Measurements from ENCODE around the gene LINC01488.
A peak's percentile ranks its signal among the peaks of the same experiment; 100 is the strongest.

LINC01488 gene

GRCh38 chr11:69483170-69483569 lies 1.7 kb downstream of the LINC01488 start:
- Histone ChIP-seq H3K9ac (ENCODE audit: insufficient read length, low read depth) (peak overlapping the region; percentile 32), H3K4me3 (ENCODE audit: insufficient read length, low read depth) (no peak overlapping the region), H3K27me3 (ENCODE audit: insufficient read depth, insufficient read length) (no peaks in the 10 kb centered on the region), H3K36me3 (ENCODE audit: insufficient read depth, insufficient read length, low read length) (no peaks in the 10 kb centered on the region), H3K9me3 (ENCODE audit: insufficient read depth, low read length) (peaks cover 4% of the 10 kb centered on the region; the same call in 1 of the 2 replicates), H3K4me1 (ENCODE audit: insufficient read depth, insufficient read length) (peaks cover 28% of the 10 kb centered on the region)
- TF ChIP-seq SUZ12 (IDR thresholded peaks at IDR 0.05; ENCODE audit: extremely low read depth, insufficient read depth, insufficient read length) (no peak), YY1 (IDR thresholded peaks at IDR 0.05; ENCODE audit: insufficient read depth, insufficient read length) (no peak), ZNF274 (IDR thresholded peaks at IDR 0.05; ENCODE audit: low read depth, low read length) (no peak)
- no peak for DNase-seq (ENCODE audit: low read depth, low spot score)

GRCh38 chr11:69483691-69484426 lies 2.4 kb downstream of the LINC01488 start:
- no peak for DNase-seq (ENCODE audit: low read depth, low spot score)
- no peaks in the 10 kb centered on the region for H3K36me3 ChIP-seq (ENCODE audit: insufficient read depth, insufficient read length, low read length)
- peaks cover 4% of the 10 kb centered on the region; the same call in 1 of the 2 replicates for H3K9me3 ChIP-seq (ENCODE audit: insufficient read depth, low read length)
- H3K9ac ChIP-seq (ENCODE audit: insufficient read length, low read depth): peak overlapping the region; percentile 64
- no peaks in the 10 kb centered on the region for H3K27me3 ChIP-seq (ENCODE audit: insufficient read depth, insufficient read length)
- no peak for TF ChIP-seq ZNF274 (IDR thresholded peaks at IDR 0.05; ENCODE audit: low read depth, low read length)
- no peak for TF ChIP-seq SUZ12 (IDR thresholded peaks at IDR 0.05; ENCODE audit: extremely low read depth, insufficient read depth, insufficient read length)
- no peak for TF ChIP-seq YY1 (IDR thresholded peaks at IDR 0.05; ENCODE audit: insufficient read depth, insufficient read length)
- no peak overlapping the region for H3K4me3 ChIP-seq (ENCODE audit: insufficient read length, low read depth)
- H3K4me1 ChIP-seq (ENCODE audit: insufficient read depth, insufficient read length): peaks cover 28% of the 10 kb centered on the region

- H3K36me3 ChIP-seq (ENCODE audit: insufficient read depth, insufficient read length, low read length): no peaks in the 10 kb centered on the region
- H3K27me3 ChIP-seq (ENCODE audit: insufficient read depth, insufficient read length): no peaks in the 10 kb centered on the region
- peaks cover 4% of the 10 kb centered on the region; the same call in 1 of the 2 replicates for H3K9me3 ChIP-seq (ENCODE audit: insufficient read depth, low read length)
- H3K4me1 ChIP-seq (ENCODE audit: insufficient read depth, insufficient read length): peaks cover 33% of the 10 kb centered on the region
- TF ChIP-seq YY1 (IDR thresholded peaks at IDR 0.05; ENCODE audit: insufficient read depth, insufficient read length) (no peak), SUZ12 (IDR thresholded peaks at IDR 0.05; ENCODE audit: extremely low read depth, insufficient read depth, insufficient read length) (no peak), ZNF274 (IDR thresholded peaks at IDR 0.05; ENCODE audit: low read depth, low read length) (no peak)
- peak overlapping the region; percentile 64 for H3K9ac ChIP-seq (ENCODE audit: insufficient read length, low read depth)
- no peak for DNase-seq (ENCODE audit: low read depth, low spot score)
- H3K4me3 ChIP-seq (ENCODE audit: insufficient read length, low read depth): no peak overlapping the region
Measured at GRCh38 chr11:69484427-69485259, 3.2 kb downstream of the LINC01488 start.

- Histone ChIP-seq H3K36me3 (ENCODE audit: insufficient read depth, insufficient read length, low read length) (no peaks in the 10 kb centered on the region), H3K9ac (ENCODE audit: insufficient read length, low read depth) (peak overlapping the region; percentile 24), H3K9me3 (ENCODE audit: insufficient read depth, low read length) (peaks cover 4% of the 10 kb centered on the region; the same call in 1 of the 2 replicates), H3K27me3 (ENCODE audit: insufficient read depth, insufficient read length) (no peaks in the 10 kb centered on the region), H3K4me1 (ENCODE audit: insufficient read depth, insufficient read length) (peaks cover 34% of the 10 kb centered on the region), H3K4me3 (ENCODE audit: insufficient read length, low read depth) (no peak overlapping the region)
- DNase-seq (ENCODE audit: low read depth, low spot score): no peak
- TF ChIP-seq YY1 (IDR thresholded peaks at IDR 0.05; ENCODE audit: insufficient read depth, insufficient read length): no peak
- TF ChIP-seq ZNF274 (IDR thresholded peaks at IDR 0.05; ENCODE audit: low read depth, low read length): no peak
- no peak for TF ChIP-seq SUZ12 (IDR thresholded peaks at IDR 0.05; ENCODE audit: extremely low read depth, insufficient read depth, insufficient read length)
Measured at GRCh38 chr11:69485337-69486041, 4.0 kb downstream of the LINC01488 start.

GRCh38 chr11:69486056-69486772 lies 4.8 kb downstream of the LINC01488 start:
- Histone ChIP-seq H3K4me1 (ENCODE audit: insufficient read depth, insufficient read length) (peaks cover 32% of the 10 kb centered on the region), H3K9me3 (ENCODE audit: insufficient read depth, low read length) (peaks cover 4% of the 10 kb centered on the region; the same call in 1 of the 2 replicates), H3K27me3 (ENCODE audit: insufficient read depth, insufficient read length) (no peaks in the 10 kb centered on the region), H3K36me3 (ENCODE audit: insufficient read depth, insufficient read length, low read length) (no peaks in the 10 kb centered on the region), H3K9ac (ENCODE audit: insufficient read length, low read depth) (peak overlapping the region; percentile 1), H3K4me3 (ENCODE audit: insufficient read length, low read depth) (no peak overlapping the region)
- DNase-seq (ENCODE audit: low read depth, low spot score): no peak
- TF ChIP-seq ZNF274 (IDR thresholded peaks at IDR 0.05; ENCODE audit: low read depth, low read length) (no peak), YY1 (IDR thresholded peaks at IDR 0.05; ENCODE audit: insufficient read depth, insufficient read length) (no peak), SUZ12 (IDR thresholded peaks at IDR 0.05; ENCODE audit: extremely low read depth, insufficient read depth, insufficient read length) (no peak)

GRCh38 chr11:69486773-69487291 lies 5.4 kb downstream of the LINC01488 start:
- TF ChIP-seq YY1 (IDR thresholded peaks at IDR 0.05; ENCODE audit: insufficient read depth, insufficient read length) (no peak), ZNF274 (IDR thresholded peaks at IDR 0.05; ENCODE audit: low read depth, low read length) (no peak), SUZ12 (IDR thresholded peaks at IDR 0.05; ENCODE audit: extremely low read depth, insufficient read depth, insufficient read length) (no peak)
- Histone ChIP-seq H3K4me1 (ENCODE audit: insufficient read depth, insufficient read length) (peaks cover 32% of the 10 kb centered on the region), H3K9ac (ENCODE audit: insufficient read length, low read depth) (peak overlapping the region; percentile 1)

More at GRCh38 chr11:69486773-69487291, 5.4 kb downstream of the LINC01488 start:
- H3K27me3 ChIP-seq (ENCODE audit: insufficient read depth, insufficient read length): no peaks in the 10 kb centered on the region
- peaks cover 4% of the 10 kb centered on the region; the same call in 1 of the 2 replicates for H3K9me3 ChIP-seq (ENCODE audit: insufficient read depth, low read length)
- no peak for DNase-seq (ENCODE audit: low read depth, low spot score)
- no peak overlapping the region for H3K4me3 ChIP-seq (ENCODE audit: insufficient read length, low read depth)
- no peaks in the 10 kb centered on the region for H3K36me3 ChIP-seq (ENCODE audit: insufficient read depth, insufficient read length, low read length)
